Measurements from ENCODE around the gene SKIL.

The SKIL gene

DNA sequence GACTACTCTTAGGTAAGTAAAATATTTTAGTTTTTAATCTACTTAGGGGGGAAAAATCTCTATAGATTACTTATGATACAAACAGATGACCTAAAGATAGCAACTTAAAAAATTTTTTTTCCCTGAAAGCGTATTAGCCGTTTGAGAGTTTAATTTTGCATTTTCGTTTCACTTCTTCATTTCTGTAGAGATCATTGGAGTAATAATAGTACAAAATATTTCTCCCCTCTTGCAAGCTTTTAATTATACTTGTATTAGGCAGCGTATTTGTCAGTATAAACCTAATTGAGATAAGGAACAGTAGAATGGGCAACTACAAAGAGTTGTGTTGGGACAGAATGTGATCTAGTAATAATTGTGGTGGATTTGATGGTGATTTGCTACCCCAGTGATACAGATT is 10.3 kb downstream of the SKIL start:
- TF ChIP-seq EZH2 (IDR thresholded peaks at IDR 0.05) (no peak), POLR2AphosphoS5 (IDR thresholded peaks at IDR 0.05; ENCODE audit: borderline replicate concordance, low read depth, low read length) (no peak)
- Histone ChIP-seq H3K4me3 (no peak overlapping the region), H3K27ac (no peak overlapping the region), H3K9ac (ENCODE audit: insufficient read length) (no peak overlapping the region), H3K36me3 (ENCODE audit: insufficient read depth, low read length) (peaks cover 14% of the 10 kb centered on the region), H3K9me3 (ENCODE audit: low read depth, low read length) (no peaks in the 10 kb centered on the region)
- DNase-seq (ENCODE audit: low read depth, low spot score): no peak

DNA sequence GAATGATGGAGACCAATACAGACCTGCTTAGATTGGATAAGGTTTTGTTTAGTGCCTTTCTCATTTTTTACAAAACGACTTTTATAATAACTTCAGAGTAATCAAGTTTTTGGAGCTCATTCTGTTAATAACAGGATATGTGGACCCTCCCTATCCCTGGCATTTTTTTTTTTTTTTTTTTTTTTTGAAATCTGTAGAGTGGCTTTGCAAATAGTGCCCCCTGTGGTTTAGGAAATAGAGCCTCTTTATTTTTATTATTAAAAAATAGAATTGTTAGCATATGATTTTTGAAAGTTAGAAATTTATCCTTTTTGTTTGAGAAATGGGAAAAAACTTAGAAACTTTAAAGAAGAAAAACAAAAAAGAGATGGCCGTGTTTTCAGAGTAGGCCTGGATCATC is 11.4 kb downstream of the SKIL start:
- H3K4me3 ChIP-seq: no peak overlapping the region
- H3K9me3 ChIP-seq (ENCODE audit: low read depth, low read length): no peaks in the 10 kb centered on the region
- DNase-seq (ENCODE audit: low read depth, low spot score): no peak
- peaks cover 10% of the 10 kb centered on the region for H3K36me3 ChIP-seq (ENCODE audit: insufficient read depth, low read length)
- no peak for TF ChIP-seq EZH2 (IDR thresholded peaks at IDR 0.05)
- TF ChIP-seq POLR2AphosphoS5 (IDR thresholded peaks at IDR 0.05; ENCODE audit: borderline replicate concordance, low read depth, low read length): no peak
- TF ChIP-seq FOXP2 (optimal IDR thresholded peaks at IDR 0.05; ENCODE audit: control extremely low read depth, extremely low read length, insufficient read depth): no peak
- H3K27ac ChIP-seq: no peak overlapping the region
- H3K9ac ChIP-seq (ENCODE audit: insufficient read length): no peak overlapping the region

DNA sequence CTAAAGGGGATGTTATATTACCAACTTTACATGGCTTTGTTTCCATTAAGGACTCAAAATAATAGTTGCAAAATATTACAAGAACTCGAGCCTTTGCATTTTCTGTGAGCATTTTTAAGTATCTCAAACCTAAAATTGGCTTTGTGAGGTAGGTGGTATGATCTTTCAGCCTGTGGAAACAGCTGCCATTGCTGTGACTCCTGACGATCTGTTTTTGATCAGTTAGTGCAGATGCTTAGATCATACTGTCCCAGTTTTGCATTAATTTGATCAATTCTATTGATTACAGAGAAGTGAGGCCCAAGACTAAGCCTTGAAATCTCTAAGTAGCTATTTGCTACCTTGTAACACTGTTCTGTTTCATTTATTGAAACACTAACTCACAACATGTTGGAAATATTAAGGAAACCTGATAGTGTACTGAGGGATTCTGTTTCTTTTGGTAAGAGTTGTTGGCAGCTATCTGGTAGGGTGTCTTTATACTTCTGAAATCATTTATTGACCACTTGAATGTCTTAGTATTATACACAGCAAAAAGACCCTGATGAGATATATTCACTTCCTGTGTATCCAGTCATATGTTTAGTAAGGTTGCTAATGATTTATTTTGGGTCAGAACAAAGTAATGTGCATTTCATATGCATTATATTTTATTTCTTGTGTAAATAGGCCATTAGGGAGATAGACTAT is 14.8 kb downstream of the SKIL start:
- H3K4me3 ChIP-seq: no peak overlapping the region
- peak overlapping the region; percentile 14 for H3K27ac ChIP-seq
- H3K36me3 ChIP-seq (ENCODE audit: insufficient read depth, low read length): peaks cover 2% of the 10 kb centered on the region; the same call in 1 of the 2 replicates
- no peaks in the 10 kb centered on the region for H3K9me3 ChIP-seq (ENCODE audit: low read depth, low read length)
- TF ChIP-seq FOXP2 (optimal IDR thresholded peaks at IDR 0.05; ENCODE audit: control extremely low read depth, extremely low read length, insufficient read depth) (no peak), EZH2 (IDR thresholded peaks at IDR 0.05) (no peak), POLR2AphosphoS5 (IDR thresholded peaks at IDR 0.05; ENCODE audit: borderline replicate concordance, low read depth, low read length) (no peak)
- no peak for DNase-seq (ENCODE audit: low read depth, low spot score)
- no peak overlapping the region for H3K9ac ChIP-seq (ENCODE audit: insufficient read length)

DNA sequence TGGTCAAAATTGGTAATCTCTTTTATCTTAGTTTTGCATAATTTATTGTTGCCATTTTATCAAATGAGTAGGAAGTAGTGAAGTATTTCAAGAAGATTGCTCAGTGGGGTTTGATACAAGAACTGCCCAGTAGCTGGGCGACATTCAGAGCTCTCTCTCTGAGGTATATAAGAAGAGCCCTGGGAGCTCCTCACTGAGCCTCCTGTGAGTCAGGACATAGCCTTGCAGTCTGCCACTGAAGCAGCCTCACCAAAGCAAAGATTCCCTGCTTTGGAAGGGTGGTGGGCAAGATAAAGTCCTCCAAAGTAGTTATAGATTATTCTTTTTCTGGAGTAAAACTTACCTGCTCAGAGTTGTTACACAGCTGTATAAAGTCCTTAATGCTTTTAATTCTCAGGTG is 26.1 kb downstream of the SKIL start:
- H3K4me3 ChIP-seq: no peak overlapping the region
- peaks cover 3% of the 10 kb centered on the region for H3K9me3 ChIP-seq (ENCODE audit: low read depth, low read length)
- no peak for DNase-seq (ENCODE audit: low read depth, low spot score)
- H3K36me3 ChIP-seq (ENCODE audit: insufficient read depth, low read length): peaks cover 66% of the 10 kb centered on the region
- H3K9ac ChIP-seq (ENCODE audit: insufficient read length): no peak overlapping the region
- TF ChIP-seq FOXP2 (optimal IDR thresholded peaks at IDR 0.05; ENCODE audit: control extremely low read depth, extremely low read length, insufficient read depth): no peak
- TF ChIP-seq EZH2 (IDR thresholded peaks at IDR 0.05): no peak
- no peak overlapping the region for H3K27ac ChIP-seq

DNA sequence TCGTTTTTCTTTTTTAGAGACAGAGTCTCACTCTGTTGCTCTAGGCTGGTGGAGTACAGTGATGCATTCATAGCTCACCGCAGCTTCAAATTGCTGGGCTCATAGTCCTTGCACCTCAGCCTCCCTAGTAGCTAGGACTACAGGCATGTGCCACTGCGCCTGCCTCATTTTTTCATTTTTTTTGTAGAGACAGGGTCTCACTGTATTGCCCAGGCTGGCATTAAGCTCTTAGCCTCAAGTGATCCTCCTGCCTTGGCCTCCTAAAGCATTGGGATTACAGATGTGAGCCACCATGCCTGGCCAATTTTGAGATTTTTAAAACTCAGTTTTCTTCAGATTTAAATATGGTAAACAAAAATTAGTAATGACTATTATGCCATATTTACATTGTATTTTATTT is 29.0 kb downstream of the SKIL start:
- no peak overlapping the region for H3K27ac ChIP-seq
- H3K9me3 ChIP-seq (ENCODE audit: low read depth, low read length): peaks cover 3% of the 10 kb centered on the region
- peaks cover 72% of the 10 kb centered on the region for H3K36me3 ChIP-seq (ENCODE audit: insufficient read depth, low read length)
- no peak for TF ChIP-seq FOXP2 (optimal IDR thresholded peaks at IDR 0.05; ENCODE audit: control extremely low read depth, extremely low read length, insufficient read depth)
- no peak for TF ChIP-seq POLR2AphosphoS5 (IDR thresholded peaks at IDR 0.05; ENCODE audit: borderline replicate concordance, low read depth, low read length)
- no peak for TF ChIP-seq EZH2 (IDR thresholded peaks at IDR 0.05)
- no peak overlapping the region for H3K4me3 ChIP-seq
- no peak for DNase-seq (ENCODE audit: low read depth, low spot score)
- no peak overlapping the region for H3K9ac ChIP-seq (ENCODE audit: insufficient read length)

DNA sequence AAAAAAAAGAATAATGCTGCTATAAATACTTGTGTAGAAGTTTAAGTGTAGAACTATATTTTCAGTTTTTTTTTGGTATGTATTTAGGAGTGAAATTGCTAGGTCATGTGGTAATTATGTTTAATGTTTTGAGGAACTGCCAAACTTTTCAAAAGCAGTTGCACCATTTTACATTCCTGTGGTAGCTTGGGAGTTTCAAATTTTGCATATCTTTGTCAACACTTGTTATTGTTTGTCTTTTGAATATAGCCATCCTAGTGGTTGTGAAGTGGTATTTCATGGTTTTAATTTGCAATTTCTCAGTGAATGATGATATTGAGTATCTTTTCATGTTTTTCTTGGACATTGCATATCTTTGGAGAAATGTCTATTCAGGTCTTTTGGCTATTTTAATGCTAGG is 30.4 kb downstream of the SKIL start:
- no peak overlapping the region for H3K9ac ChIP-seq (ENCODE audit: insufficient read length)
- no peak for TF ChIP-seq FOXP2 (optimal IDR thresholded peaks at IDR 0.05; ENCODE audit: control extremely low read depth, extremely low read length, insufficient read depth)
- TF ChIP-seq EZH2 (IDR thresholded peaks at IDR 0.05): no peak
- no peak for TF ChIP-seq POLR2AphosphoS5 (IDR thresholded peaks at IDR 0.05; ENCODE audit: borderline replicate concordance, low read depth, low read length)
- no peak for DNase-seq (ENCODE audit: low read depth, low spot score)
- no peak overlapping the region for H3K4me3 ChIP-seq
- H3K27ac ChIP-seq: no peak overlapping the region
- peaks cover 79% of the 10 kb centered on the region for H3K36me3 ChIP-seq (ENCODE audit: insufficient read depth, low read length)
- H3K9me3 ChIP-seq (ENCODE audit: low read depth, low read length): peaks cover 3% of the 10 kb centered on the region

DNA sequence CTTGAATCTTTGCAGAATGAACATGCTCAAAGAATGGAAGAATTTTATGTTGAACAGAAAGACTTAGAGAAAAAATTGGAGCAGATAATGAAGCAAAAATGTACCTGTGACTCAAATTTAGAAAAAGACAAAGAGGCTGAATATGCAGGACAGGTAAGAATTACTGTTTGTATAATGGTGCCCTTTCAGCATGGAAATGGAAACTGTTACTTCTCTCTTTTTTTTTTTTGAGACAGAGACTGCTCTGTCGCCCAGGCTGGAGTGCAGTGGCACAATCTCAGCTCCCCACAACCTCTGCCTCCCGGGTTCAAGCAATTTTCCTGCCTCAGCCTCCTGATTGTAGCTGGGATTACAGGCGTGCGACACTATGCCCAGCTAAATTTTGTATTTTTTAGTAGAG is 33.6 kb downstream of the SKIL start:
- H3K9ac ChIP-seq (ENCODE audit: insufficient read length): no peak overlapping the region
- H3K36me3 ChIP-seq (ENCODE audit: insufficient read depth, low read length): peaks cover 53% of the 10 kb centered on the region
- DNase-seq (ENCODE audit: low read depth, low spot score): no peak
- H3K9me3 ChIP-seq (ENCODE audit: low read depth, low read length): peaks cover 3% of the 10 kb centered on the region
- H3K27ac ChIP-seq: no peak overlapping the region
- TF ChIP-seq EZH2 (IDR thresholded peaks at IDR 0.05) (no peak), FOXP2 (optimal IDR thresholded peaks at IDR 0.05; ENCODE audit: control extremely low read depth, extremely low read length, insufficient read depth) (no peak), POLR2AphosphoS5 (IDR thresholded peaks at IDR 0.05; ENCODE audit: borderline replicate concordance, low read depth, low read length) (no peak)
- H3K4me3 ChIP-seq: no peak overlapping the region

DNA sequence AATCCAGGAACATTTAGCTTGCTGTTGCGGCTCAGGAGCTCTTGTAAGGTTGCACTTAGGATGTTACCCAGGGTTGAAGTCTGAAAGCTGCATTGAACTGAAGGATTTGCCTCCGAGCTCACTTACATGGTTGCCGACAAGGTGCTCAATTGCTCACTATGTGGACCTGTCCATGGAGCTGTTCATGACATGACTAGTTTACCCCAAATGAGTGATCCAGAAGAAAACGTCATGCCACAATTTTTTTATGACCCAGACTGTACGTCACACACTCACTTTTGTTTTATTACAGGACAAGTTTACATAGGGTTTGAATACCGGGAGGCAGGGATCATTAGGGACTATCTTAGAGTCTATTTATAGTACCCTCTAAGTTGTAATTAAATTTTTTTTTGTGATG is 40.2 kb downstream of the SKIL start:
- H3K9ac ChIP-seq (ENCODE audit: insufficient read length): no peak overlapping the region
- no peak overlapping the region for H3K27ac ChIP-seq
- H3K9me3 ChIP-seq (ENCODE audit: low read depth, low read length): no peaks in the 10 kb centered on the region
- no peak for TF ChIP-seq EZH2 (IDR thresholded peaks at IDR 0.05)
- TF ChIP-seq POLR2AphosphoS5 (IDR thresholded peaks at IDR 0.05; ENCODE audit: borderline replicate concordance, low read depth, low read length): no peak
- no peak for TF ChIP-seq FOXP2 (optimal IDR thresholded peaks at IDR 0.05; ENCODE audit: control extremely low read depth, extremely low read length, insufficient read depth)
- H3K36me3 ChIP-seq (ENCODE audit: insufficient read depth, low read length): peaks cover 11% of the 10 kb centered on the region
- no peak for DNase-seq (ENCODE audit: low read depth, low spot score)
- no peak overlapping the region for H3K4me3 ChIP-seq

DNA sequence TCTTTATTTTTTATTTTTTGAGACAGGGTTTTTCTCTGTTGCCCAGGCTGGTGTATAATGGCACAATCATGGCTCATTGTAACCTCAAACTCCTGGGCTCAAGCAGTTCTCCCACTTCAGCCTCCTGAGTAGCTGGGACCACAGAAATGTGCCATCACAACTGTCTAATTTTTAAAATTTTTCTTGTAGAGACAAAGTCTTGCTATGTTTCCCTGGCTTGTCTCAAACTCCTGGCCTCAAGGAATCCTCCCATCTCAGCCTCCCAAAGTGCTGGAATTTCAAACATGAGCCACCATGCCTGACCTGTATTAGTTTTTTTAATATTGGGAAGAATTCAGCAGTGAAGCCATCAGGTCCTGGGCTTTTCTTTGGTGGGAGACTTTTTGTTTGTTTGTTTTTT is 47.6 kb downstream of the SKIL start:
- H3K9me3 ChIP-seq (ENCODE audit: low read depth, low read length): no peaks in the 10 kb centered on the region
- no peak for DNase-seq (ENCODE audit: low read depth, low spot score)
- TF ChIP-seq EZH2 (IDR thresholded peaks at IDR 0.05) (no peak), POLR2AphosphoS5 (IDR thresholded peaks at IDR 0.05; ENCODE audit: borderline replicate concordance, low read depth, low read length) (no peak), FOXP2 (optimal IDR thresholded peaks at IDR 0.05; ENCODE audit: control extremely low read depth, extremely low read length, insufficient read depth) (no peak)
- no peak overlapping the region for H3K9ac ChIP-seq (ENCODE audit: insufficient read length)
- no peak overlapping the region for H3K4me3 ChIP-seq
- no peaks in the 10 kb centered on the region for H3K36me3 ChIP-seq (ENCODE audit: insufficient read depth, low read length)
- no peak overlapping the region for H3K27ac ChIP-seq

All from SK-N-MC (cell line).